ENCODE data around the gene PGF. TPM values are rescaled to one million over a fixed set of nuclear protein-coding genes. Genes with fewer than 3 reads are reported as not detected.

Gene PGF
- 0.08 TPM for total RNA-seq (2013)
- under 1 TPM in 1 of 3 donors, not detected in 2; 0.03 TPM for polyA plus RNA-seq
- polyA minus RNA-seq, result 0.88 TPM in 1 of 2 replicates, not detected in the other
- total RNA-seq, result 0.66 to 13.0 (median 2.4) reads per million in 11 experiments

- Histone ChIP-seq H3K36me3 (replicated peaks in 1 of 2; ENCODE audit: control insufficient read depth in 1 of 2, insufficient read depth in 2 of 2, low read length in 2 of 2) (no peaks in the 10 kb centered on the region), H4K20me1 (ENCODE audit: insufficient read depth, low read length) (no peaks in the 10 kb centered on the region), H3K4me3 (replicated peaks in 1 of 3; ENCODE audit: low read depth in 2 of 3, low read length in 3 of 3) (peak within 1 kb of the TSS; percentile 10 to 73 (median 19)), H3K4me2 (replicated peaks; ENCODE audit: extremely low read depth, low read length, poor library complexity, severe bottlenecking) (peak within 1 kb of the TSS; percentile 80), H3K27me3 (ENCODE audit: control insufficient read depth in 2 of 2, insufficient read depth in 2 of 2, low read length in 2 of 2) (peaks cover 3 to 23% of the 10 kb centered on the region in 2 donors), H3K27ac (ENCODE audit: low read depth in 1 of 2, low read length in 2 of 2) (no peak within 1 kb of the TSS), H2AFZ (ENCODE audit: insufficient read depth, low read depth, low read length, poor library complexity, severe bottlenecking) (peak within 1 kb of the TSS; percentile 91), H3K79me2 (ENCODE audit: insufficient read depth, low read length) (no peaks in the 10 kb centered on the region), H3K9ac (ENCODE audit: insufficient read depth, low read length, poor library complexity, severe bottlenecking) (peak within 1 kb of the TSS; percentile 46), H3K9me3 (replicated peaks in 1 of 2; ENCODE audit: control insufficient read depth in 1 of 2, insufficient read depth in 1 of 2, low read length in 2 of 2) (no peaks in the 10 kb centered on the region), H3K4me1 (ENCODE audit: control insufficient read depth in 1 of 2, insufficient read depth in 2 of 2, low read length in 2 of 2) (peaks cover 9 to 19% of the 10 kb centered on the region in 2 donors)
- intact Hi-C loops (cut with micrococcal nuclease), result no loop called here
- H3K27me3 Mint-ChIP-seq (ENCODE audit: low read depth in 3 of 3), result peaks cover 11 to 36% (median 20%) of the 10 kb centered on the region in 3 donors
- TF ChIP-seq CTCF (IDR thresholded peaks at IDR 0.05), result no peak
- H3K36me3 Mint-ChIP-seq, result no peaks in the 10 kb centered on the region
- H3K27ac Mint-ChIP-seq, result peak within 1 kb of the TSS in 1 of 7 donors; percentile 0
- peak; percentile 45 to 63 (median 53) for DNase-seq
- H3K4me3 Mint-ChIP-seq, result peak within 1 kb of the TSS; percentile 56 to 79
- 7% methylated on average over 72 of the region's 73 CpGs for WGBS (ENCODE audit: insufficient coverage)
- peaks cover 11% of the 10 kb centered on the region for H3K4me1 Mint-ChIP-seq
- H3K9me3 Mint-ChIP-seq, result peaks cover 0 to 3% (median 0%) of the 10 kb centered on the region in 7 donors
Observed at GRCh38 chr14:74955229-74956026, at the start of gene PGF. TSS of gene PGF (minus strand) at chr14:74955597. CDS start at chr14:74955242, 355 bp downstream.

- peaks cover 36 to 43% of the 10 kb centered on the region in 2 donors for H3K36me3 Mint-ChIP-seq
- H3K9me3 Mint-ChIP-seq, result peaks cover 0 to 5% (median 0%) of the 10 kb centered on the region in 7 donors
Observed at GRCh38 chr14:75003250-75004027, 48.0 kb upstream of the PGF start.

More at GRCh38 chr14:75003250-75004027, 48.0 kb upstream of the PGF start:
- intact Hi-C loops (cut with micrococcal nuclease), result loop anchor here in 1 of 2 donors (5.0 to 10.0 kb wide), 2 partner anchors 36 to 61 kb away; partner anchors contain the start of genes ACYP1 and ZC2HC1C
- Histone ChIP-seq H3K27me3 (ENCODE audit: control insufficient read depth in 2 of 2, insufficient read depth in 2 of 2, low read length in 2 of 2) (no peaks in the 10 kb centered on the region), H3K79me2 (ENCODE audit: insufficient read depth, low read length) (peaks cover 22% of the 10 kb centered on the region), H3K27ac (ENCODE audit: low read depth in 1 of 2, low read length in 2 of 2) (peak overlapping the region; percentile 68 to 89), H3K9me3 (replicated peaks in 1 of 2; ENCODE audit: control insufficient read depth in 1 of 2, insufficient read depth in 1 of 2, low read length in 2 of 2) (peaks cover 0 to 5% of the 10 kb centered on the region in 2 donors), H3K4me1 (ENCODE audit: control insufficient read depth in 1 of 2, insufficient read depth in 2 of 2, low read length in 2 of 2) (peaks cover 18 to 21% of the 10 kb centered on the region in 2 donors), H3K4me2 (replicated peaks; ENCODE audit: extremely low read depth, low read length, poor library complexity, severe bottlenecking) (peak overlapping the region; percentile 86), H3K4me3 (replicated peaks in 1 of 3; ENCODE audit: low read depth in 2 of 3, low read length in 3 of 3) (peak overlapping the region; percentile 63 to 96 (median 87)), H3K36me3 (replicated peaks in 1 of 2; ENCODE audit: control insufficient read depth in 1 of 2, insufficient read depth in 2 of 2, low read length in 2 of 2) (peaks cover 29 to 39% of the 10 kb centered on the region in 2 donors), H2AFZ (ENCODE audit: insufficient read depth, low read depth, low read length, poor library complexity, severe bottlenecking) (peak overlapping the region; percentile 97), H4K20me1 (ENCODE audit: insufficient read depth, low read length) (no peaks in the 10 kb centered on the region), H3K9ac (ENCODE audit: insufficient read depth, low read length, poor library complexity, severe bottlenecking) (peak overlapping the region; percentile 86)
- no peak for TF ChIP-seq CTCF (IDR thresholded peaks at IDR 0.05)
- Mint-ChIP-seq H3K4me1 (peaks cover 27% of the 10 kb centered on the region), H3K4me3 (peak overlapping the region; percentile 98 to 99), H3K27ac (peak overlapping the region; percentile 93 to 99 (median 97)), H3K27me3 (ENCODE audit: low read depth in 3 of 3) (peaks cover 0 to 3% (median 2%) of the 10 kb centered on the region in 3 donors)
- 6% methylated on average over 11 of the region's 18 CpGs for WGBS (ENCODE audit: insufficient coverage)
- no peak for DNase-seq
